IMR-90 (cell line): ENCODE measurements around the gene RGS5. TPM values are rescaled to one million over a fixed set of nuclear protein-coding genes. Genes with fewer than 3 reads are reported as not detected.

Source experiments
- ATAC-seq: fragments of 200-7000 bp; cut with Tn5 transposase; 2 replicates; pipeline ENCODE4 v1.9.1; 2020; ENCODE audit warnings: low read depth, mild to moderate bottlenecking, moderate library complexity
- BruUV-seq: library from RNA; stranded (reverse); fragments of 400-500 nt; replicated peaks from 2 replicates; lab custom pipeline; 2021; lab: Mats Ljungman, UMichigan
- CTCF ChIA-PET: fragments of 300-600 bp; formaldehyde crosslinking; extraction: SDS; loops from one replicate; lab custom pipeline; 2021; ENCODE audit warnings: antibody characterized with exemption; lab: Yijun Ruan, JAX
- POLR2A ChIA-PET: fragments of 300-600 bp; sonication (Branson Sonifier 250); formaldehyde crosslinking; loops from one replicate; lab custom pipeline; 2022; ENCODE audit warnings: antibody characterized with exemption; ENCODE audit not compliant: unreplicated experiment; lab: Charles Lee
- DNase-seq: peaks from one replicate; pipeline ENCODE4 v3.0.0; 2013
- H2AFZ ChIP-seq: replicated peaks from 2 replicates; pipeline ENCODE3; 2013; ENCODE audit warnings: low read length, mild to moderate bottlenecking; ENCODE audit not compliant: poor library complexity
- H2AK5ac ChIP-seq: 2 replicates; pipeline ENCODE4 v1.6.1; 2013; ENCODE audit warnings: low read depth, low read length, inconsistent platforms
- H2AK9ac ChIP-seq: replicated peaks from 2 replicates; pipeline ENCODE3; 2013; ENCODE audit warnings: mild to moderate bottlenecking, low read depth, low read length, moderate library complexity; ENCODE audit not compliant: poor library complexity
- H2BK120ac ChIP-seq: 2 replicates; pipeline ENCODE4 v1.6.1; 2013; ENCODE audit warnings: low read depth, low read length, inconsistent platforms
- H2BK15ac ChIP-seq: 3 replicates; pipeline ENCODE4 v1.6.1; 2013; ENCODE audit warnings: low read depth, low read length, inconsistent platforms
- H2BK20ac ChIP-seq: 2 replicates; pipeline ENCODE4 v1.6.1; 2013; ENCODE audit warnings: low read depth, mild to moderate bottlenecking, inconsistent platforms, low read length, moderate library complexity
- H2BK5ac ChIP-seq: 2 replicates; pipeline ENCODE4 v1.6.1; 2013; ENCODE audit warnings: mild to moderate bottlenecking, low read depth, low read length, inconsistent platforms; ENCODE audit not compliant: poor library complexity, severe bottlenecking
- H3K14ac ChIP-seq: replicated peaks from 2 replicates; pipeline ENCODE4 v1.6.1; 2013; ENCODE audit warnings: low read depth, low read length, inconsistent platforms
- H3K18ac ChIP-seq: 2 replicates; pipeline ENCODE4 v1.6.1; 2013; ENCODE audit warnings: low read depth, low read length, control low read depth
- H3K23ac ChIP-seq: 2 replicates; pipeline ENCODE4 v1.6.1; 2013; ENCODE audit warnings: low read depth, low read length, inconsistent platforms
- H3K27ac ChIP-seq: 2 replicates; pipeline ENCODE4 v1.5.1; 2013; ENCODE audit warnings: mild to moderate bottlenecking, control low read depth, low read length; ENCODE audit not compliant: insufficient read depth
- H3K27me3 ChIP-seq: 2 replicates; pipeline ENCODE4 v1.6.1; 2013; ENCODE audit warnings: low read length; ENCODE audit not compliant: control insufficient read depth, insufficient read depth
- H3K36me3 ChIP-seq: 2 replicates; pipeline ENCODE4 v1.6.1; 2013; ENCODE audit warnings: low read length, mixed read lengths; ENCODE audit not compliant: control insufficient read depth, insufficient read depth
- H3K4ac ChIP-seq: 2 replicates; pipeline ENCODE4 v1.6.1; 2013; ENCODE audit warnings: low read depth, low read length, inconsistent platforms
- H3K4me1 ChIP-seq: 2 replicates; pipeline ENCODE4 v1.6.1; 2013; ENCODE audit warnings: low read length, mixed read lengths; ENCODE audit not compliant: control insufficient read depth, insufficient read depth
- H3K4me2 ChIP-seq: 2 replicates; pipeline ENCODE4 v1.6.1; 2013; ENCODE audit warnings: low read depth, mild to moderate bottlenecking, control low read depth, low read length, moderate library complexity
- H3K4me3 ChIP-seq: 2 replicates; pipeline ENCODE4 v1.5.1; 2013; ENCODE audit warnings: low read depth, mild to moderate bottlenecking, control low read depth, low read length, moderate library complexity; ENCODE audit not compliant: insufficient read depth
- H3K56ac ChIP-seq: 2 replicates; pipeline ENCODE4 v1.6.1; 2013; ENCODE audit warnings: low read length, inconsistent platforms; ENCODE audit not compliant: insufficient read depth; ENCODE audit errors: extremely low read depth
- H3K79me1 ChIP-seq, 2 experiments: 2 replicates each; pipeline ENCODE4 v1.6.1; 2013; ENCODE audit warnings: low read length in 2 of 2, inconsistent platforms in 1 of 2, low read depth in 1 of 2
- H3K9ac ChIP-seq: 2 replicates; pipeline ENCODE4 v1.6.1; 2013; ENCODE audit warnings: low read depth, low read length, control low read depth
- H3K9me1 ChIP-seq: 2 replicates; pipeline ENCODE4 v1.6.1; 2013; ENCODE audit warnings: low read length, inconsistent platforms; ENCODE audit not compliant: insufficient read depth
- H3K9me3 ChIP-seq: 2 replicates; pipeline ENCODE4 v1.6.1; 2013; ENCODE audit warnings: low read length; ENCODE audit not compliant: control insufficient read depth, insufficient read depth
- H4K20me1 ChIP-seq: 2 replicates; pipeline ENCODE4 v1.6.1; 2013; ENCODE audit warnings: low read length, inconsistent platforms; ENCODE audit not compliant: insufficient read depth
- H4K5ac ChIP-seq: 2 replicates; pipeline ENCODE4 v1.6.1; 2013; ENCODE audit warnings: mild to moderate bottlenecking, low read depth, low read length, control low read depth
- H4K8ac ChIP-seq, 2 experiments: 2 replicates each; pipeline ENCODE4 v1.6.1; 2013; ENCODE audit warnings: low read depth in 2 of 2, low read length in 2 of 2, control low read depth in 1 of 2, inconsistent platforms in 1 of 2
- H4K91ac ChIP-seq: 2 replicates; pipeline ENCODE4 v1.6.1; 2013; ENCODE audit warnings: low read depth, low read length, inconsistent platforms; ENCODE audit not compliant: insufficient read depth
- MAFK ChIP-seq: IDR thresholded peaks from 2 replicates; pipeline ENCODE4 v1.6.1; 2012; ENCODE audit warnings: low read depth, low read length, improper control_type of control experiment
- MAZ ChIP-seq: IDR thresholded peaks from 2 replicates; pipeline ENCODE4 v1.6.1; 2012; ENCODE audit warnings: low read depth, mild to moderate bottlenecking, low read length, improper control_type of control experiment, moderate library complexity, borderline replicate concordance
- MXI1 ChIP-seq: IDR thresholded peaks from 2 replicates; pipeline ENCODE4 v1.6.1; 2012; ENCODE audit warnings: low read depth, mild to moderate bottlenecking, low read length, moderate library complexity, borderline replicate concordance
- POLR2A ChIP-seq: IDR thresholded peaks from 2 replicates; pipeline ENCODE4 v1.6.1; 2012; ENCODE audit warnings: mild to moderate bottlenecking, low read depth, low read length
- RAD21 ChIP-seq: IDR thresholded peaks from 2 replicates; pipeline ENCODE4 v1.6.1; 2012; ENCODE audit warnings: low read length, improper control_type of control experiment
- RFX5 ChIP-seq: IDR thresholded peaks from 2 replicates; pipeline ENCODE4 v1.8.0; 2012; ENCODE audit warnings: low read depth, mild to moderate bottlenecking, low read length, moderate library complexity
- WGBS, 2 experiments: methylation state at CpG; one replicate each; pipeline versions ENCODE4 v1.1.5 to v1.1.7; 2013; ENCODE audit warnings: missing lambda C conversion rate in 2 of 2; ENCODE audit not compliant: insufficient read length in 1 of 2; ENCODE audit errors: extremely low coverage in 2 of 2; 5-methylcytosine and 5-hydroxymethylcytosine counted together
- dilution Hi-C: fragments of 300-500 bp; cut with HindIII; formaldehyde crosslinking; loops from one replicate; pipeline ENCODE4 v1.14.3; 2018; ENCODE audit warnings: low sequenced_read_pairs; ENCODE audit not compliant: unreplicated experiment
- in situ Hi-C: fragments of 300-500 bp; cut with MboI; formaldehyde crosslinking; loops from 3 replicates; pipeline ENCODE4 v1.14.3; 2019; ENCODE audit warnings: low sequenced_read_pairs, inconsistent platforms, mixed read lengths
- intact Hi-C: fragments of 100-400 bp; cut with micrococcal nuclease; formaldehyde crosslinking; loops from 2 replicates; pipeline ENCODE4 v1.10.0; 2022
- polyA plus RNA-seq, 3 experiments: library from polyadenylated mRNA; depleted of rRNA; stranded (reverse); fragments of >200 nt; gene quantifications; 2 replicates each; pipeline ENCODE4 v1.2.3, GENCODE V29; 2012; ENCODE audit warnings: low replicate concordance in 1 of 3
- total RNA-seq: library from RNA; depleted of rRNA; stranded (reverse); fragments of >200 nt; gene quantifications from 2 replicates; pipeline ENCODE4 v1.2.3, GENCODE V29; 2012
- TF ChIP-seq, protein P1 (sequence below): conservative IDR thresholded peaks from 2 replicates; pipeline ENCODE4 v1.5.1; 2012; ENCODE audit warnings: mild to moderate bottlenecking, low read depth, low read length, improper control_type of control experiment
- TF ChIP-seq, protein P2 (sequence below): fragments of 150-350 bp; IDR thresholded peaks from 2 replicates; pipeline ENCODE4 v1.6.1; 2016; ENCODE audit warnings: low read depth, mild to moderate bottlenecking, low read length, moderate library complexity, borderline replicate concordance

The RGS5 gene
- total and polyA plus RNA-seq, 2 of the 4 experiments (the other 2 are of a cell fraction): 21.4 to 40.0 TPM

DNA sequence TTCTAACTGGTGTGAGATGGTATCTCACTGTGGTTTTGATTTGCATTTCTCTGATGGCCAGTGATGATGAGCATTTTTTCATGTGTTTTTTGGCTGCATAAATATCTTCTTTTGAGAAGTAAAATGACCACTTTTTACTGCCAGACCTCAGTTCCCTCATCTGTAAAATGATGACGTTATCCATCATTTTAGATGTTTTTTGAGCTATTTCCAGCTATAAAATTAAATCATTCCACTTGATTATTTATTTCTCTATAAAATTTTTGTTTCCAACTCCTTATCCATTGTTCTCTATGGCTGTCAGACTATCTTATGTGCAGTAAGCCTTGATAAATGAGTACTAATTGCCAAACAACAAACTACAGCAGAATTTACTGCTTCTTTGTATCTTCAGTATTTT, 33.2 kb downstream of the RGS5 start:
- dilution Hi-C loops (no loop called here), in situ Hi-C loops (no loop called here), intact Hi-C loops (no loop called here)
- Histone ChIP-seq H4K5ac (no peak overlapping the region), H3K4ac (no peak overlapping the region), H3K27me3 (no peaks in the 10 kb centered on the region), H3K9me3 (no peaks in the 10 kb centered on the region), H4K8ac (no peak overlapping the region), H3K14ac (no peak overlapping the region), H4K91ac (no peak overlapping the region), H3K36me3 (no peaks in the 10 kb centered on the region), H3K23ac (no peak overlapping the region), H3K9ac (no peak overlapping the region), H3K79me1 (peaks cover 0 to 3% of the 10 kb centered on the region in 2 experiments; a peak in 1 of 4 replicates), H3K18ac (no peak overlapping the region), H3K27ac (no peak overlapping the region), H3K4me2 (no peak overlapping the region), H3K4me3 (no peak overlapping the region), H2AK9ac (no peak overlapping the region), H2BK20ac (no peak overlapping the region), H2BK120ac (no peak overlapping the region), H3K56ac (no peak overlapping the region), H2BK5ac (no peak overlapping the region), H2AK5ac (no peak overlapping the region), H2AFZ (no peak overlapping the region), H3K4me1 (peaks cover 15% of the 10 kb centered on the region), H3K9me1 (peaks cover 6% of the 10 kb centered on the region; the same call in 1 of the 2 replicates), H2BK15ac (no peak overlapping the region), H4K20me1 (no peaks in the 10 kb centered on the region)
- ChIA-PET CTCF (no interaction called here), POLR2A (no interaction called here)
- DNase-seq (no peak), ATAC-seq (no peak)
- BruUV-seq: no TSS peak
- WGBS, 2 experiments: no CpG with 5 or more reads among the region's 1 CpG
- TF ChIP-seq POLR2A: no peak
- TF ChIP-seq MXI1: no peak
- TF ChIP-seq, protein P1, sequence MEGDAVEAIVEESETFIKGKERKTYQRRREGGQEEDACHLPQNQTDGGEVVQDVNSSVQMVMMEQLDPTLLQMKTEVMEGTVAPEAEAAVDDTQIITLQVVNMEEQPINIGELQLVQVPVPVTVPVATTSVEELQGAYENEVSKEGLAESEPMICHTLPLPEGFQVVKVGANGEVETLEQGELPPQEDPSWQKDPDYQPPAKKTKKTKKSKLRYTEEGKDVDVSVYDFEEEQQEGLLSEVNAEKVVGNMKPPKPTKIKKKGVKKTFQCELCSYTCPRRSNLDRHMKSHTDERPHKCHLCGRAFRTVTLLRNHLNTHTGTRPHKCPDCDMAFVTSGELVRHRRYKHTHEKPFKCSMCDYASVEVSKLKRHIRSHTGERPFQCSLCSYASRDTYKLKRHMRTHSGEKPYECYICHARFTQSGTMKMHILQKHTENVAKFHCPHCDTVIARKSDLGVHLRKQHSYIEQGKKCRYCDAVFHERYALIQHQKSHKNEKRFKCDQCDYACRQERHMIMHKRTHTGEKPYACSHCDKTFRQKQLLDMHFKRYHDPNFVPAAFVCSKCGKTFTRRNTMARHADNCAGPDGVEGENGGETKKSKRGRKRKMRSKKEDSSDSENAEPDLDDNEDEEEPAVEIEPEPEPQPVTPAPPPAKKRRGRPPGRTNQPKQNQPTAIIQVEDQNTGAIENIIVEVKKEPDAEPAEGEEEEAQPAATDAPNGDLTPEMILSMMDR: no peak
- no peak for TF ChIP-seq MAFK
- TF ChIP-seq MAZ: no peak
- no peak for TF ChIP-seq RAD21
- TF ChIP-seq, protein P2, sequence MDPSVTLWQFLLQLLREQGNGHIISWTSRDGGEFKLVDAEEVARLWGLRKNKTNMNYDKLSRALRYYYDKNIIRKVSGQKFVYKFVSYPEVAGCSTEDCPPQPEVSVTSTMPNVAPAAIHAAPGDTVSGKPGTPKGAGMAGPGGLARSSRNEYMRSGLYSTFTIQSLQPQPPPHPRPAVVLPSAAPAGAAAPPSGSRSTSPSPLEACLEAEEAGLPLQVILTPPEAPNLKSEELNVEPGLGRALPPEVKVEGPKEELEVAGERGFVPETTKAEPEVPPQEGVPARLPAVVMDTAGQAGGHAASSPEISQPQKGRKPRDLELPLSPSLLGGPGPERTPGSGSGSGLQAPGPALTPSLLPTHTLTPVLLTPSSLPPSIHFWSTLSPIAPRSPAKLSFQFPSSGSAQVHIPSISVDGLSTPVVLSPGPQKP: no peak
- no peak for TF ChIP-seq RFX5
